NCI-H187 (cell line): ENCODE measurements around the gene CPN2.

Source experiments
- DNase-seq, 2 experiments: peaks; one replicate each; lab custom pipeline; 2025; lab: John Stamatoyannopoulos, UW

Gene CPN2

DNA sequence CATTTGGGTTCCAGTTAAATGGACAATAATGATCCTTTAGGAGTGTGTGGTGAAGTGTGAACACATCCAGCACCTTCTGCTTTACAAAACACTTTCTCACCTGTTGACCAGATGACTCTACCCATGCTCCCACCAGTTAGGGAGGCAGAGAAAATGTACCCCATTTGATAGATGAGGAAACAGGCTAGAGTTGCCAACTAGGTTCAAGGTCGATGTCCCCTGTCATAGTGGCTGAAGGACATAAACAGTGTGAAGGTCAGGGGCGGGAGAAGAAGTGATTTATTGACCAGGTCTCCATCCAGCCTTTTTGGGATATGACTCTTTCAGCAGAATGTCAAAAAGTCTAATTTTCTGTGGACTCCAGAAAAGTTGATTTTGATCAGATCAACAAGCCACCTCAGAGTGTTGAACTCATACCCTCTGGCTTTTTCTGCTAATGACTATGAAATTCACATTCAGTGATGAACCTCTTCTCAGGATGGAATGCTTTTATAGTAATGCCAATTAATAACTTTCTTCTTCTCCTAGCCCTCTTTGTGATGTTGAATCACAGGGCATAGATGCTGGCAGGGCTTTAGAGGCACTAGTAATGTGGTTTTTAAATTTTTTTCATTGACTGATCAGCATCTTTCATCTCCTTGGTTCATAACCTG lies 57.5 kb downstream of the CPN2 start:
- DNase-seq = no peak

DNA sequence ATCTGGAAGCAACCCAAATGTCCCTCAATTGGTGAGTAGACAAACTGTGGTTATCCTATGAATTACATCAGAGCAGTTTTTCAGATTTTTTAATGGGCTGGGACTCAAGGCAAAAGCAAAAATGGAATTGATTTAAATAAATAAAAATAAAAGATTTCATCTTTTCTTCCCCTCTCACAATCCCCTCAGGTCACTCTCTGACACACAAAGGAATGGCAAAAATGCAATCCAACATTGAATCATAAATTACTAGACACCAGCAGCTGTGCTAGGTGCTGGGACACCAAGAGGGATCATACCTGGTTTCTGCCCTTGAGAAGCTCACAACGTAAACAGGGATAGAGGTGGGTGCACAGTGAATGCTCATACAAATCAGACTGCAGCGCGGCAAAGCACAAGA lies 58.8 kb downstream of the CPN2 start:
- no peak for DNase-seq
